Stimulated activated CD4-positive, alpha-beta T cell treated with anti-CD3 and anti-CD28 coated beads, Interleukin-2, amount 100 ng/mL, for 4 hours (primary cell): Measurements from ENCODE around the gene HEXD.
A peak's percentile ranks its signal among the peaks of the same experiment; 100 is the strongest.

Source experiments
- DNase-seq: peaks from one replicate; pipeline ENCODE4 v3.0.0-alpha.2; 2020; ENCODE audit warnings: low read depth

HEXD gene

DNA sequence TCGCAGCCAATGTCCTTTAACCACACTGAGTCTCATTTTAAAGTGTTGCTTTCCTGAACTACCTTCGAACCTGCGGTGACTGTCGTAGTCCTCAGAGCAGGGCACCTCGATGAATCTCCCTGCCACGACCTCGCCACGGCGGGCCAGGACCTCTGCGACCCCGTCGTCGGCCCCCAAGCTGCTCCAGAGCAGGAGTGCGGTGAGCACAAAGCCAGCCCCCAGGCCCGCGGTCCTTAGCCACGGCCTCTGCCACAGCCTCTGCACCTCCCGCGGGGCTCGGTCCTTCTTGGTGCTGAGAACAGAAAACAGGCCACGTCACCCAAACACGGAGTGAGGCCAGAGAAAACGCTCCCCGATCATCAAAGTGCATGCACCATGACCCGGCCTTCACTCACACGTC lies 2.8 kb upstream of the HEXD start:
- no peak for DNase-seq

- no peak for DNase-seq
Measured at GRCh38 chr17:82415786-82416185, 2.4 kb upstream of the HEXD start.

DNA sequence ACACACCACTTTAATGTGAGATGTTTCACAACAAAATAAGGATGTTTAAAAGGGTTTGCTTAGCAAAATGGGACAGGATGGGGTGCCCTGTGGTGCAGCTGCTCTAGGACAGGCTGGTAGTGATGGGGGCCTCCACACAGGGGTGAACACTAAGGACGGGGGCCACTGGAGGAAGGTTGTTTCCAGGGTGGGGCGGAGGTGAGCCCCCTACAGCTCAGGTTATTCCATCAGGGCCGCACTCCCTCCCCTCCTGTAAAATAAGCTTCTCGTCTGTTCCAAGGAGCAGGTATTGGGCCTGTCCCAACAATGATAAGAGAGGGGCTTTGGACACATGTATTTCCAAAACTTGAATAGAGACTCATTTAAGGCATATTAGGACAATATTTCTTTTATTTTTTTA lies 1.9 kb upstream of the HEXD start:
- no peak for DNase-seq

GRCh38 chr17:82416771-82417170 lies 1.4 kb upstream of the HEXD start:
- no peak for DNase-seq

DNA sequence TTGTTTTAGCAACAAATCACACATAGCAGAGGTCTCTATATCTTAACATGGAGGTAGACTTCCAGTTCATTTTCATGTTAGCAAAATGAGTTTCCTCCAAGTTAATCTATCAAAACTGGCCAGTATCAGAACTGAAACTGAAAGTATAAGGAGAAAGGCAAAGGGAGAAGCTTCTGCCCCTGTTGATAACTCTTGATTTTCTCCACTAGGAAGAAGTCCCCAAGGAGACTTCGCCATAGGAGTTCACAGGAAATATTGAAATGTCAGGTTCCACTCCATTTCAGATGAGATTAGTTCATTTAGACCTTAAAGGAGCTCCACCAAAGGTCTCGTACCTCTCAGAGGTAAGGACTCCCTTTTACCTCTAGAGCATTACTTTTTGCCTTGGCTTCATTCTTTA lies 1.4 kb downstream of the HEXD start:
- no peak for DNase-seq

- DNase-seq: peak; percentile 36
Measured at GRCh38 chr17:82424001-82424862, 6.1 kb downstream of the HEXD start.

DNA sequence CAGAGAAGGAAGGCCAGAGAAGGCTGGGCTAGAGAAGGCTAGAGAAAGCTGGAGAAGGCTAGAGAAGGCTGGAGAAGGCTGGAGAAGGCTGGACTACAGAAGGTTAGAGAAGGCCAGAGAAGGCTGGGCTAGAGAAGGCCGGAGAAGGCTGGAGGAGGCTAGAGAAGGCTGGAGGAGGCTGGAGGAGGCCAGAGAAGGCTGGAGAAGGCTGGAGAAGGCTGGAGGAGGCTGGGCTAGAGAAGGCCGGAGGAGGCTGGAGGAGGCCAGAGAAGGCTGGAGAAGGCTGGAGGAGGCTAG lies 6.7 kb downstream of the HEXD start:
- no peak for DNase-seq

- DNase-seq: no peak
Measured at GRCh38 chr17:82428546-82428945, 10.4 kb downstream of the HEXD start.

DNA sequence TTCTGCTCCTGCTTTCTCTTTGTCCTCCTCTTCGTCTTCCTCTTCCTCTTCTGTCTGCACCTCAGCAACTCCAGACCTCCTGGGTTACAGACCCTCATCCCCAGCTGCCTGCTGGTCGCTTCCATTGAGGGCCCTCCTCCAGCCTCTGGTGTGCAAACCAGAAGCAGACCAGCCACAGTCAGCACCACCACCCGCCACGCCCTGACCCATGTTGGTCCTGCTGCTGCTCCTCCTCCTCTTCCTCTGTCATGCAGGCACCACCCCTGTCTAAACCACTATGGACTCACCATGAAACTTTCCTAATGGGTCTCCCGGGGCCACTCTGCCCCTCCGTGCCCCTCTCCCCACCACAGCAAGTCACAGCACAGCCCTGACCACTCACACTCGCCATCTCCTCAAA lies 11.7 kb downstream of the HEXD start:
- no peak for DNase-seq

GRCh38 chr17:82432017-82432416 lies 13.9 kb downstream of the HEXD start:
- DNase-seq: no peak

- DNase-seq: no peak
Measured at GRCh38 chr17:82433560-82434215, 15.5 kb downstream of the HEXD start.

DNA sequence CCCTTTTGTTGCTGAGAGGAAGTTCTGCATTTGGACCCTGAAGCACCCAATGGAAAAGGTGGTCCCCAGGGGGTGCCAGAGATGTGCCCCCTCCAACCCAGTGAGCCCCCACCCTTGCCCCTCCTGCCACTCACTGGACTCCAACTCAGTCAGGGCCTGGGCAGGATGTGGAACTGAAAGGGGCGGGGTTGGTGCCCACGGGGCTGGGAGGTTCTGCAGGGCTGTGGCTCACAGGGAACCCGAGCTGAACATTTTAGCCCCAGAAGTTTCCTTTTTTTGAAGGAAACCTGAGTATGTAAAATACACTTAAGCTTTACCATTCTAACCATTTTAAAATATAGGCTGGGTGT lies 16.0 kb downstream of the HEXD start:
- no peak for DNase-seq

- DNase-seq: no peak
Measured at GRCh38 chr17:82435103-82435502, 17.0 kb downstream of the HEXD start.

- no peak for DNase-seq
Measured at GRCh38 chr17:82435601-82436583, 17.7 kb downstream of the HEXD start.

DNA sequence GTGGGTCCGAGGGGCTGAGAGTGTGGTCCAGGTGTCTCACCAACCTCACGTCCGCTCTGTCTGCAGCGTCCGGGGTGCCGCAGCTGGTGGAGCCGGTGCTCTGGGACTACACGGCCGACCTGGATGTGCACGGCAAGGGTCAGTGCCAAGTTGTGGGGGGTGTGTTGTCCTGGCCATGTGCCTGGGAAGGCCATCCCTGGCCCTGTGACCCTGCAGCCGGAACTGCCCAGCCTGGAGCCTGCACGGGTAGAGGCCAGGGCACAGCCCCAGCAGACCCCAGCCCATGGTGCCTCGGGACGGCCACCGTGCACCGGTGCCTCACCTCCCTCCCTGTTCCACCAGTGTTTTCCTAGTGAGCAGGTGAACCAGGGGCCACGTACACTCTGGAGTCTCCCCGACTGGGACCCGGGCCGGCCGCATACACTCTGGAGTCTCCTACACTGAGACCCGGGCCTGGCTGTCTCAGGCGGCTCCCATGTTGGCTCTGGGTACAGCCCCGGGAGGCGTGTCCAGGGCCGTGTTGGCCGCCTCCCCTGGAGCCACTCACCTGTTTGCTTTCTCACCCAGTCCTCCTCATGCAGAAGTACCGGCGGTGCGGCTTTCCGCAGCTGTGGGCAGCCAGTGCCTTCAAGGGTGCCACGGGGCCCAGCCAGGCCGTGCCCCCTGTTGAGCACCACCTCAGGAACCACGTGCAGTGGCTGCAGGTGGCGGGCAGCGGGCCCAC lies 18.6 kb downstream of the HEXD start:
- DNase-seq: no peak

DNA sequence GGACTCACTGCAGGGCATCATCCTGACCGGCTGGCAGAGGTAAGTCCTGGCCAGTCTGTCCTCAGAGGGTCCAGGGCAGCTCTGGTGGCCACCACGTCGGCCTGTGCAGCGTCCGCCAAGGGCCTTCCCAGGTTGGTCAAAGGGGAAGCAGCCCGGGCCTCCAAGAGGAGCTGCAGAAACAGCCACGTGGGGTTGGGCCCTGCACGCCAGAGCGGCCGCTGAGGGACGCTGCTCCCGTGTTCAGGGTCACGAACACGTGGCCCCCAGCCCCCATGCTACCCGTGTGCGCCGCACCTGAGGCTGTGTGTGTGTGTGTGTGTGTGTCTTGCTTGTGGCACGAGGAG lies 19.1 kb downstream of the HEXD start:
- DNase-seq: no peak

- no peak for DNase-seq
Measured at GRCh38 chr17:82438401-82439193, 20.4 kb downstream of the HEXD start.

- DNase-seq: no peak
Measured at GRCh38 chr17:82439194-82439828, 21.2 kb downstream of the HEXD start.

DNA sequence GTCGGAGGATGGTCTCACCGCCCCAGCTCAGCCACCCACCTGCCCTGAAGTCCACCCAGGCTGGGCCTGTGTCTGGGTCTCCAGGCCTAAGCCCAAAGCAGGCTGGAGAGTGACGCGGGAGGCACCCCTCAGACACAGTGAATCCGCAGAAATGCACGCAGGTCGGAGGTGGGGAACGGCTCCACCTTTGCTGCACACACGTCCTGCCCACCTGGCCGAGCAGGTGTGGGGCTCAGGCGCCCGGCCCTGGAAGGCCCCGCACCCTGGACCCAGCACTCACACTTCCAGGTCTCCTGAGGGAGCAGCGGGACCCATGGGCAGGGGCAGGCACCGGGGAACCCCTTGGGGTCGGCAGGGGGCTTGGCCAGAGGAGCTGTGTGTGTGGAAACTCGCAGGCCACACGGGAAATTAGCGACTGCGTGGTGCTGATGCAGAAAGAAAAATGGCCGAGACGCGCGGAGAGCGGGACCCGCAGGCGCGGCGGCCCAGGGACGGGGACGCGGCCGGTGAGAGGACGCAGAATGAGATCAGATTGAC lies 21.8 kb downstream of the HEXD start:
- no peak for DNase-seq

- no peak for DNase-seq
Measured at GRCh38 chr17:82440469-82440981, 22.4 kb downstream of the HEXD start.
